ENCODE measurements around the gene CISH. TPM values are rescaled to one million over a fixed set of nuclear protein-coding genes. Genes with fewer than 3 reads are reported as not detected.
A peak's percentile ranks its signal among the peaks of the same experiment; 100 is the strongest.

CISH gene, protein sequence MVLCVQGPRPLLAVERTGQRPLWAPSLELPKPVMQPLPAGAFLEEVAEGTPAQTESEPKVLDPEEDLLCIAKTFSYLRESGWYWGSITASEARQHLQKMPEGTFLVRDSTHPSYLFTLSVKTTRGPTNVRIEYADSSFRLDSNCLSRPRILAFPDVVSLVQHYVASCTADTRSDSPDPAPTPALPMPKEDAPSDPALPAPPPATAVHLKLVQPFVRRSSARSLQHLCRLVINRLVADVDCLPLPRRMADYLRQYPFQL
- total RNA-seq (100 to 1,000 TPM in 1 of 5 experiments, 10 to 100 TPM in 4; 10.9 to 486 (median 28.5) TPM), polyA plus RNA-seq (100 to 1,000 TPM; 134 to 150 TPM), total RNA-seq (26.0 reads per million, percentile 56 among the genes with 10 or more reads in this experiment)

DNA sequence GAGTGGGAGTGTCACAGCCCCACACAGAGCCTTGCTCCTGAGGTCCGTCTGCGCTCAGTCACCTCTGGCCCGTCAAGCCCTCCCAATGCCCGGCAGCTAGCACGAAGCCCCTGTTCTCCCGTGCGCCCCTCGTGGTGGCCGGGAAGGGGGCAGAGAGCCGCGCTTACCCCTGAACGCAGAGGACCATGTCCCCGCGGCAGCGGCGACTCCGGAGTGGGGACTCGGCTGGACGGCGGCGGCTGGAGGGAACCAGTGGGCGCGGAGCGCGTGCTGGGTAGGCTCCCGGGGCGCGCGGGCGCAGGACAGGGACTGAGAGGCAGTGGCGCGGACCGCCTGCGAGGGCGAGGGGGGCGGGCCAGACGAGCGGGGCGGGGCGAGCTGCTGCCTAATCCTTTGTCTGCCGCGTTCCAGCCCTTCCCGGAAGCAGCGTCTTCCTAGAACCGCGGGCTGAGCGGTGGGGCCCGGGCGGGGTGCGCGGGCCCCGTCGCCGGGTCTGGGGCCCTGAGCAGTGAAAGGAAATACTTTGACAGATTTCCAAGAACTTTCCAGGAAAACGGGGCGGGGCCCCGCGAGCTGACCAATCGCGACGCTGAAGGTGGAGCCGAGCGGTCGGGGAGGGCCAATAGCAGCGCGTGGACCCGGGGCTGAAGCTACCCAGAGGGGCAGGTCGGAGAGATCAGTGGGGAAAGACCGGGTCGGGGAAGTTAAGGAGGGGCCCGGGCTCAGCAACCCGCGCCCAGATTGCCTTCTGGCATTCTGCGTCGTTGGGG lies at the start of gene CISH:
Gene CISH (minus strand): TSS at position 311 of the 770 bp plus-strand sequence. CDS start 124 bp downstream, at position 187.
- H3K27ac Mint-ChIP-seq = peak within 1 kb of the TSS; percentile 89 to 96 (median 94)
- intact Hi-C loops (cut with micrococcal nuclease) = loop anchor here (1.0 to 10.0 kb wide), 11 partner anchors 10 to 1543 kb away; partner anchors contain the start of genes CACNA2D2 (in 1 of the 2), CYB561D2 (in 1 of the 2), DUSP7 (in 1 of the 2) and GNAI2 (in 1 of the 2)
- H3K36me3 Mint-ChIP-seq = peaks cover 19 to 79% (median 23%) of the 10 kb centered on the region in 5 donors
- peak within 1 kb of the TSS; percentile 83 to 98 (median 92) for H3K4me3 Mint-ChIP-seq
- ChIA-PET POLR2A (interaction anchor here (1.0 to 25.1 kb wide), 6 partner anchors 12 to 778 kb away, joined by 3 to 730 read pairs (median 57); partner anchors contain the start of genes C3orf18, HEMK1 and MANF), CTCF (interaction anchor here (0.7 to 13.9 kb wide), 8 partner anchors 9 to 779 kb away, joined by 3 to 578 read pairs (median 4); partner anchors contain the start of genes C3orf18, HEMK1, RASSF1 and RBM15B)
- DNase-seq = peak; percentile 86 to 98 (median 89)
- Histone ChIP-seq H3K4me1 (ENCODE audit: control insufficient read depth in 2 of 2, insufficient read depth in 2 of 2, low read length in 2 of 2) (peaks cover 55 to 56% of the 10 kb centered on the region in 2 donors), H3K4me3 (ENCODE audit: low read length) (peak within 1 kb of the TSS; percentile 93), H3K27me3 (ENCODE audit: control insufficient read depth in 2 of 2, insufficient read depth in 2 of 2, low read length in 2 of 2) (no peaks in the 10 kb centered on the region), H3K9me3 (ENCODE audit: control insufficient read depth in 2 of 3, low read length in 3 of 3) (no peaks in the 10 kb centered on the region), H3K36me3 (ENCODE audit: control insufficient read depth in 2 of 3, insufficient read depth in 3 of 3, low read length in 3 of 3) (peaks cover 9 to 40% (median 17%) of the 10 kb centered on the region in 3 experiments), H3K27ac (ENCODE audit: low read depth, low read length) (peak within 1 kb of the TSS; percentile 93)
- peaks cover 0 to 2% (median 0%) of the 10 kb centered on the region in 11 donors for H3K9me3 Mint-ChIP-seq
- ATAC-seq = peak; percentile 77
- peaks cover 53 to 80% (median 64%) of the 10 kb centered on the region in 7 donors for H3K4me1 Mint-ChIP-seq
- peaks cover 0 to 2% (median 0%) of the 10 kb centered on the region in 5 donors for H3K27me3 Mint-ChIP-seq

DNA sequence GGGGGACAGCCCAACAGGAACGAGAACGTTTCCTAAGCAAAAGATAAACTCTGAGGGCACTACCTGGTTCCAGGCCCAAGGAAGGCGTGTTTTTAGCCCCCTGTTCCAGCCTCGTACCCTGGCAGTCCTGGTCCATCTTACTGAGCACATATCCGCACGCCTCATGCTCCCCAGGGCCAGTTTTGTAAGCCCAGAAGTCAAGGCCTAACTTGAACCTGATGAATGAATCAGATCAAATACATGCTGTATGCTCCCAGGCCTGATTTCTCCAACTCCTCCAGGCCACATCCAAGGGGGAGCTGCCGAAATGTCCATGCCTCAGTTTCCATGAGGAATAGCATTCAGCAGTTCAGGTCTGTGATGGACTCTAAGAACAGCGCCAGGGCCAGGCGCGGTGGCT lies 48.8 kb upstream of the CISH start:
- no peak overlapping the region for H3K27ac ChIP-seq (ENCODE audit: low read depth, low read length)
- Mint-ChIP-seq H3K9me3 (no peaks in the 10 kb centered on the region), H3K36me3 (peaks cover 0 to 1% (median 0%) of the 10 kb centered on the region in 5 donors), H3K27me3 (no peaks in the 10 kb centered on the region), H3K27ac (no peak overlapping the region), H3K4me1 (peaks cover 1 to 14% (median 7%) of the 10 kb centered on the region in 7 donors), H3K4me3 (no peak overlapping the region)
- H3K4me3 ChIP-seq (ENCODE audit: low read length) = no peak overlapping the region
- intact Hi-C loops (cut with micrococcal nuclease) = no loop called here
- H3K9me3 ChIP-seq (ENCODE audit: control insufficient read depth in 2 of 3, low read length in 3 of 3) = no peaks in the 10 kb centered on the region
- no peaks in the 10 kb centered on the region for H3K27me3 ChIP-seq (ENCODE audit: control insufficient read depth in 2 of 2, insufficient read depth in 2 of 2, low read length in 2 of 2)
- ChIA-PET CTCF (no interaction called here), POLR2A (no interaction called here)
- no peaks in the 10 kb centered on the region for H3K36me3 ChIP-seq (ENCODE audit: control insufficient read depth in 2 of 3, insufficient read depth in 3 of 3, low read length in 3 of 3)
- H3K4me1 ChIP-seq (ENCODE audit: control insufficient read depth in 2 of 2, insufficient read depth in 2 of 2, low read length in 2 of 2) = no peaks in the 10 kb centered on the region
- DNase-seq (no peak), ATAC-seq (no peak)

DNA sequence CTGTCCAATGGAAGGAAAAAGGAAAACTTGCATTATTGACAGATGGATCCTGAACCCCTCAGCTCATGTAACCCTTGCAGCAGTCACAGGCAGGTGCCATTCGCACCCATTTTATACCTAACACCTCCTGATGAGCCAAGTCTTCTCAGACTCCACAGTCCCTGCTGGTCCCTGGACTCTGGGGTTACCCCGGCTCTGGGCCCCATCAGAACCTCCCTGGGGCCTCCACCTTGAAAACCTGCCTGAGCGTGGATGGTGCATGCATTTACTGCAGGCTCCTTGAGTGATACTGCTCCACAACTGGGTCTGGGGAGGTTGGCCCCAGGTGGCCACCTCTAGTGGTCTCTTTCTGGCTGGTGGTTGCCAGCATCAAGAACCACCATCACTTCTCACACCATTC lies 47.3 kb upstream of the CISH start:
- no peak overlapping the region for H3K27ac ChIP-seq (ENCODE audit: low read depth, low read length)
- no peak overlapping the region for H3K4me3 ChIP-seq (ENCODE audit: low read length)
- ChIA-PET CTCF (no interaction called here), POLR2A (interaction anchor here (0.6 kb wide), 1 partner anchor 143 kb away, joined by 4 read pairs; no protein-coding TSS in a partner anchor)
- intact Hi-C loops (cut with micrococcal nuclease) = no loop called here
- peaks cover 0 to 1% (median 0%) of the 10 kb centered on the region in 5 donors for H3K36me3 Mint-ChIP-seq
- H3K4me1 ChIP-seq (ENCODE audit: control insufficient read depth in 2 of 2, insufficient read depth in 2 of 2, low read length in 2 of 2) = no peaks in the 10 kb centered on the region
- no peaks in the 10 kb centered on the region for H3K9me3 Mint-ChIP-seq
- no peaks in the 10 kb centered on the region for H3K27me3 ChIP-seq (ENCODE audit: control insufficient read depth in 2 of 2, insufficient read depth in 2 of 2, low read length in 2 of 2)
- no peak overlapping the region for H3K4me3 Mint-ChIP-seq
- H3K27me3 Mint-ChIP-seq = no peaks in the 10 kb centered on the region
- DNase-seq = no peak
- H3K27ac Mint-ChIP-seq = no peak overlapping the region
- H3K4me1 Mint-ChIP-seq = peaks cover 7 to 21% (median 7%) of the 10 kb centered on the region in 7 donors
- H3K36me3 ChIP-seq (ENCODE audit: control insufficient read depth in 2 of 3, insufficient read depth in 3 of 3, low read length in 3 of 3) = no peaks in the 10 kb centered on the region
- no peak for ATAC-seq
- H3K9me3 ChIP-seq (ENCODE audit: control insufficient read depth in 2 of 3, low read length in 3 of 3) = no peaks in the 10 kb centered on the region

DNA sequence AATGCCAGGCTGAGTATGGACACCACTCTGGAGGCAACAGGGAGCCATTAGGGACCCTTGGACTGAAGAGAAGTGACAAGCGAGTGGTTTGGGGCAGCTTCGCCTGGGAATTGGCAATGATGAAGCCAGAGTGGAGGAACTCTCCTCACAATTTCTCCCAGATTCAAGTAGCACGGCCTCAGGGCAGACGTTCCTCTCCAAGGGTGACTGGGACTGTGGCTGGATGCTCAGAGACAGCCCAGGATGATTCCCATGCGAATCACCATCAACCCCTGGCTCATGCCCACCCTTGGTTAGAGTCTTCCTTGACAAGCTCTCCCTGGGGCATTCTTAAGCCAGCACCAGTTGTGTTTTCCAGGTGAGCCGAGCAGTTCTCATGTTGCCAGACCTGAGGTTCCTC lies 46.8 kb upstream of the CISH start:
- H3K27me3 ChIP-seq (ENCODE audit: control insufficient read depth in 2 of 2, insufficient read depth in 2 of 2, low read length in 2 of 2) = no peaks in the 10 kb centered on the region
- ChIA-PET CTCF (no interaction called here), POLR2A (interaction anchor here (0.6 kb wide), 1 partner anchor 142 kb away, joined by 4 read pairs; no protein-coding TSS in a partner anchor)
- H3K36me3 ChIP-seq (ENCODE audit: control insufficient read depth in 2 of 3, insufficient read depth in 3 of 3, low read length in 3 of 3) = no peaks in the 10 kb centered on the region
- peaks cover 0 to 1% (median 0%) of the 10 kb centered on the region in 5 donors for H3K36me3 Mint-ChIP-seq
- no peaks in the 10 kb centered on the region for H3K9me3 Mint-ChIP-seq
- H3K27me3 Mint-ChIP-seq = no peaks in the 10 kb centered on the region
- ATAC-seq = no peak
- no peak overlapping the region for H3K4me3 ChIP-seq (ENCODE audit: low read length)
- DNase-seq = no peak
- no peak overlapping the region for H3K4me3 Mint-ChIP-seq
- H3K4me1 Mint-ChIP-seq = peaks cover 7 to 24% (median 8%) of the 10 kb centered on the region in 7 donors
- H3K9me3 ChIP-seq (ENCODE audit: control insufficient read depth in 2 of 3, low read length in 3 of 3) = no peaks in the 10 kb centered on the region
- no peaks in the 10 kb centered on the region for H3K4me1 ChIP-seq (ENCODE audit: control insufficient read depth in 2 of 2, insufficient read depth in 2 of 2, low read length in 2 of 2)
- H3K27ac Mint-ChIP-seq = no peak overlapping the region
- no peak overlapping the region for H3K27ac ChIP-seq (ENCODE audit: low read depth, low read length)
- intact Hi-C loops (cut with micrococcal nuclease) = no loop called here

DNA sequence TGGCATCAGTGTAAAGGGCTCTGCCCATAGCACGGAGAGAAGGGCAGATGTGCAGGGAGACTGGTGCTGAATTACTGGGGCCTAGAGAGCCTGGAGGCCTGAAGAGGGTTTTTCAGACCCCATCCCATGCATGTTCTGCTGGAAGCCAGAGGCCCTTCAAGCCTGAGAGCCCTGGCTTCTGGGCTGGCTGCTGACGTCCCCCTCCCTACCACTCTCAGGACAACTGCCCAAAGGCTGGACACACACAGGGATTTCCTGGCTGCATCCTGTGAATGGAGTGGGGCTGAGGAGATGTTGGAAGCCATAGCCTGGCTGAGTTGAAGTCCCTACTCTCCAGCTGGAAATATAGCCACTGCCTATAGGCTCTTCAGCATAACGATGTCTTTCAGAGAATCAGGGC lies 46.2 kb upstream of the CISH start:
- ATAC-seq (no peak), DNase-seq (no peak)
- Mint-ChIP-seq H3K36me3 (peaks cover 0 to 1% (median 0%) of the 10 kb centered on the region in 5 donors), H3K4me1 (peaks cover 7 to 28% (median 8%) of the 10 kb centered on the region in 7 donors), H3K4me3 (no peak overlapping the region), H3K27ac (peak overlapping the region in 1 of 9 donors; percentile 23), H3K27me3 (no peaks in the 10 kb centered on the region), H3K9me3 (no peaks in the 10 kb centered on the region)
- Histone ChIP-seq H3K27ac (ENCODE audit: low read depth, low read length) (no peak overlapping the region), H3K36me3 (ENCODE audit: control insufficient read depth in 2 of 3, insufficient read depth in 3 of 3, low read length in 3 of 3) (no peaks in the 10 kb centered on the region), H3K27me3 (ENCODE audit: control insufficient read depth in 2 of 2, insufficient read depth in 2 of 2, low read length in 2 of 2) (no peaks in the 10 kb centered on the region), H3K4me3 (ENCODE audit: low read length) (no peak overlapping the region), H3K9me3 (ENCODE audit: control insufficient read depth in 2 of 3, low read length in 3 of 3) (no peaks in the 10 kb centered on the region), H3K4me1 (ENCODE audit: control insufficient read depth in 2 of 2, insufficient read depth in 2 of 2, low read length in 2 of 2) (no peaks in the 10 kb centered on the region)
- POLR2A ChIA-PET = no interaction called here
- intact Hi-C loops (cut with micrococcal nuclease) = no loop called here
- CTCF ChIA-PET = interaction anchor here (11.8 kb wide), 1 partner anchor 41 kb away, joined by 175 read pairs; the partner anchor contains the start of gene MAPKAPK3

GRCh38 chr3:50657407-50657806 lies 45.8 kb upstream of the CISH start:
- Mint-ChIP-seq H3K4me1 (peaks cover 7 to 28% (median 8%) of the 10 kb centered on the region in 7 donors), H3K27me3 (no peaks in the 10 kb centered on the region), H3K9me3 (no peaks in the 10 kb centered on the region), H3K4me3 (no peak overlapping the region), H3K27ac (peak overlapping the region in 1 of 9 donors; percentile 60), H3K36me3 (peaks cover 0 to 1% (median 0%) of the 10 kb centered on the region in 5 donors)
- H3K27ac ChIP-seq (ENCODE audit: low read depth, low read length) = no peak overlapping the region
- H3K27me3 ChIP-seq (ENCODE audit: control insufficient read depth in 2 of 2, insufficient read depth in 2 of 2, low read length in 2 of 2) = no peaks in the 10 kb centered on the region
- DNase-seq = no peak
- ChIA-PET POLR2A (no interaction called here), CTCF (interaction anchor here (0.7 to 11.8 kb wide), 2 partner anchors 41 to 1143 kb away, joined by 3 to 175 read pairs; partner anchors contain the start of gene MAPKAPK3)
- ATAC-seq = no peak
- no peaks in the 10 kb centered on the region for H3K4me1 ChIP-seq (ENCODE audit: control insufficient read depth in 2 of 2, insufficient read depth in 2 of 2, low read length in 2 of 2)
- no peak overlapping the region for H3K4me3 ChIP-seq (ENCODE audit: low read length)
- no peaks in the 10 kb centered on the region for H3K9me3 ChIP-seq (ENCODE audit: control insufficient read depth in 2 of 3, low read length in 3 of 3)
- intact Hi-C loops (cut with micrococcal nuclease) = no loop called here
- no peaks in the 10 kb centered on the region for H3K36me3 ChIP-seq (ENCODE audit: control insufficient read depth in 2 of 3, insufficient read depth in 3 of 3, low read length in 3 of 3)

All from naive thymus-derived CD4-positive, alpha-beta T cell (primary cell).